Skeletal muscle tissue (tissue), 4 donors: Measurements from ENCODE around the gene MAPK12. TPM values are rescaled to one million over a fixed set of nuclear protein-coding genes. Genes with fewer than 3 reads are reported as not detected.

Experiments
- H3K27ac ChIP-seq: one replicate; pipeline ENCODE4 v1.7.0; 2013; ENCODE audit warnings: mild to moderate bottlenecking, low read depth, low read length, inconsistent platforms
- H3K27me3 ChIP-seq, 3 donors: one replicate each; pipeline ENCODE4 v1.7.0; 2013; ENCODE audit warnings: low read length in 3 of 3; ENCODE audit not compliant: control insufficient read depth in 3 of 3, insufficient read depth in 3 of 3
- H3K36me3 ChIP-seq, 3 donors: one replicate each; pipeline ENCODE4 v1.7.0; 2013; ENCODE audit warnings: low read length in 3 of 3; ENCODE audit not compliant: control insufficient read depth in 3 of 3, insufficient read depth in 3 of 3
- H3K4me1 ChIP-seq, 3 donors: one replicate each; pipeline ENCODE4 v1.7.0; 2013; ENCODE audit warnings: low read length in 3 of 3, mild to moderate bottlenecking in 3 of 3; ENCODE audit not compliant: control insufficient read depth in 3 of 3, insufficient read depth in 3 of 3
- H3K4me3 ChIP-seq, 3 donors: one replicate each; pipeline ENCODE4 v1.7.0; 2013; ENCODE audit warnings: low read length in 3 of 3
- H3K9ac ChIP-seq, 3 donors: one replicate each; pipeline ENCODE4 v1.7.0; 2013; ENCODE audit warnings: low read length in 3 of 3, mild to moderate bottlenecking in 3 of 3, moderate library complexity in 2 of 3, low read depth in 1 of 3
- H3K9me3 ChIP-seq, 3 donors: one replicate each; pipeline ENCODE4 v1.7.0; 2013; ENCODE audit warnings: low read length in 3 of 3; ENCODE audit not compliant: control insufficient read depth in 3 of 3
- total RNA-seq: library from RNA; depleted of rRNA; stranded (reverse); fragments of >200 nt; gene quantifications from one replicate; pipeline ENCODE4 v1.2.3, GENCODE V29; 2014
- donor health status: Osteomylitis.

MAPK12 gene
- total RNA-seq, 1 donor from 2014 or later, result 18.8 TPM

GRCh38 chr22:50305923-50306566 is 44.6 kb upstream of the MAPK12 start:
- Histone ChIP-seq H3K27me3 (peaks cover 0 to 2% (median 0%) of the 10 kb centered on the region in 3 donors), H3K4me3 (peak overlapping the region; percentile 69 to 76 (median 72)), H3K9ac (peak overlapping the region; percentile 65 to 71 (median 70)), H3K9me3 (no peaks in the 10 kb centered on the region), H3K4me1 (peaks cover 50 to 66% (median 63%) of the 10 kb centered on the region in 3 donors), H3K27ac (peak overlapping the region; percentile 72), H3K36me3 (no peaks in the 10 kb centered on the region)

- no peaks in the 10 kb centered on the region for H3K36me3 ChIP-seq
- H3K4me3 ChIP-seq, result peak overlapping the region; percentile 69 to 76 (median 72)
- peak overlapping the region; percentile 72 for H3K27ac ChIP-seq
- H3K4me1 ChIP-seq, result peaks cover 52 to 66% (median 66%) of the 10 kb centered on the region in 3 donors
- H3K9me3 ChIP-seq, result no peaks in the 10 kb centered on the region
- peaks cover 0 to 2% (median 0%) of the 10 kb centered on the region in 3 donors for H3K27me3 ChIP-seq
- peak overlapping the region; percentile 65 to 71 (median 70) for H3K9ac ChIP-seq
Measured at GRCh38 chr22:50305393-50305922, 44.0 kb upstream of the MAPK12 start.

GRCh38 chr22:50304528-50305392 is 43.3 kb upstream of the MAPK12 start:
- Histone ChIP-seq H3K9me3 (no peaks in the 10 kb centered on the region), H3K27ac (peak overlapping the region; percentile 72), H3K4me3 (peak overlapping the region; percentile 69 to 76 (median 72)), H3K36me3 (no peaks in the 10 kb centered on the region), H3K4me1 (peaks cover 52 to 66% (median 66%) of the 10 kb centered on the region in 3 donors), H3K9ac (peak overlapping the region in 2 of 3 donors; percentile 45 to 71), H3K27me3 (peaks cover 0 to 2% (median 0%) of the 10 kb centered on the region in 3 donors)

GRCh38 chr22:50303848-50304527 is 42.5 kb upstream of the MAPK12 start:
- Histone ChIP-seq H3K27ac (peak overlapping the region; percentile 54), H3K4me3 (no peak overlapping the region), H3K36me3 (no peaks in the 10 kb centered on the region), H3K9ac (peak overlapping the region in 2 of 3 donors; percentile 23 to 33), H3K9me3 (no peaks in the 10 kb centered on the region), H3K27me3 (peaks cover 0 to 2% (median 0%) of the 10 kb centered on the region in 3 donors), H3K4me1 (peaks cover 50 to 63% (median 62%) of the 10 kb centered on the region in 3 donors)

GRCh38 chr22:50303515-50303847 is 42.0 kb upstream of the MAPK12 start:
- no peaks in the 10 kb centered on the region for H3K9me3 ChIP-seq
- peak overlapping the region; percentile 54 for H3K27ac ChIP-seq
- peaks cover 47 to 60% (median 59%) of the 10 kb centered on the region in 3 donors for H3K4me1 ChIP-seq
- peaks cover 0 to 2% (median 0%) of the 10 kb centered on the region in 3 donors for H3K27me3 ChIP-seq
- no peak overlapping the region for H3K4me3 ChIP-seq
- no peaks in the 10 kb centered on the region for H3K36me3 ChIP-seq
- peak overlapping the region in 2 of 3 donors; percentile 45 to 54 for H3K9ac ChIP-seq

- Histone ChIP-seq H3K4me1 (peaks cover 42 to 55% (median 52%) of the 10 kb centered on the region in 3 donors), H3K9ac (peak overlapping the region in 1 of 3 donors; percentile 45), H3K27ac (no peak overlapping the region), H3K36me3 (no peaks in the 10 kb centered on the region), H3K4me3 (no peak overlapping the region), H3K9me3 (no peaks in the 10 kb centered on the region), H3K27me3 (peaks cover 0 to 2% (median 0%) of the 10 kb centered on the region in 3 donors)
Measured at GRCh38 chr22:50302564-50302963, 41.1 kb upstream of the MAPK12 start.

- H3K4me3 ChIP-seq, result no peak overlapping the region
- peaks cover 43 to 59% (median 52%) of the 10 kb centered on the region in 3 donors for H3K4me1 ChIP-seq
- peaks cover 0 to 2% (median 0%) of the 10 kb centered on the region in 3 donors for H3K27me3 ChIP-seq
- H3K9me3 ChIP-seq, result no peaks in the 10 kb centered on the region
- H3K27ac ChIP-seq, result no peak overlapping the region
- H3K9ac ChIP-seq, result peak overlapping the region in 1 of 3 donors; percentile 25
- no peaks in the 10 kb centered on the region for H3K36me3 ChIP-seq
Measured at GRCh38 chr22:50302041-50302541, 40.6 kb upstream of the MAPK12 start.

GRCh38 chr22:50301581-50301991 is 40.1 kb upstream of the MAPK12 start:
- H3K27me3 ChIP-seq, result peaks cover 0 to 2% (median 0%) of the 10 kb centered on the region in 3 donors
- no peak overlapping the region for H3K27ac ChIP-seq
- H3K4me1 ChIP-seq, result peaks cover 46 to 59% (median 52%) of the 10 kb centered on the region in 3 donors
- H3K9ac ChIP-seq, result peak overlapping the region in 1 of 3 donors; percentile 25
- no peak overlapping the region for H3K4me3 ChIP-seq
- H3K36me3 ChIP-seq, result no peaks in the 10 kb centered on the region
- no peaks in the 10 kb centered on the region for H3K9me3 ChIP-seq

- H3K9ac ChIP-seq, result no peak overlapping the region
- no peaks in the 10 kb centered on the region for H3K27me3 ChIP-seq
- H3K4me3 ChIP-seq, result no peak overlapping the region
- no peaks in the 10 kb centered on the region for H3K9me3 ChIP-seq
- H3K36me3 ChIP-seq, result no peaks in the 10 kb centered on the region
- no peak overlapping the region for H3K27ac ChIP-seq
- peaks cover 42 to 53% (median 46%) of the 10 kb centered on the region in 3 donors for H3K4me1 ChIP-seq
Measured at GRCh38 chr22:50300620-50301257, 39.3 kb upstream of the MAPK12 start.
